Prostate gland (tissue), 2 donors: ENCODE data around the gene ERC2.

ENCODE experiments used
- CTCF ChIP-seq, 4 experiments: fragments of 200-600 bp in 2 of 4; fragments of 450-650 bp in 2 of 4; sonication (generic) in 2 of 4; IDR thresholded peaks; 1 replicate in 3 of 4; 2 replicates in 1 of 4; pipeline ENCODE4 v1.5.1; 2016 to 2019; ENCODE audit warnings: antibody characterized with exemption in 4 of 4, mild to moderate bottlenecking in 2 of 4, moderate library complexity in 2 of 4
- POLR2AphosphoS5 ChIP-seq: sonication (generic); formaldehyde crosslinking; IDR thresholded peaks from one replicate; pipeline ENCODE4 v1.6.1; 2017; ENCODE audit warnings: antibody characterized with exemption

GRCh38 chr3:55471522-55472280, 996.6 kb downstream of the ERC2 start:
- no peak for TF ChIP-seq POLR2AphosphoS5
- TF ChIP-seq CTCF (IDR thresholded peaks at IDR 0.05), result no peak
